GM19099 (cell line): ENCODE results near the gene SOX6.

ENCODE experiments used
- POLR2A ChIP-seq: IDR thresholded peaks from 3 replicates; pipeline ENCODE4 v1.6.1; 2011; ENCODE audit warnings: low read depth; ENCODE audit not compliant: insufficient read length; ENCODE audit errors: extremely low read depth

Gene SOX6

GRCh38 chr11:16338393-16338792 lies 18.0 kb downstream of the SOX6 start:
- no peak for TF ChIP-seq POLR2A

DNA sequence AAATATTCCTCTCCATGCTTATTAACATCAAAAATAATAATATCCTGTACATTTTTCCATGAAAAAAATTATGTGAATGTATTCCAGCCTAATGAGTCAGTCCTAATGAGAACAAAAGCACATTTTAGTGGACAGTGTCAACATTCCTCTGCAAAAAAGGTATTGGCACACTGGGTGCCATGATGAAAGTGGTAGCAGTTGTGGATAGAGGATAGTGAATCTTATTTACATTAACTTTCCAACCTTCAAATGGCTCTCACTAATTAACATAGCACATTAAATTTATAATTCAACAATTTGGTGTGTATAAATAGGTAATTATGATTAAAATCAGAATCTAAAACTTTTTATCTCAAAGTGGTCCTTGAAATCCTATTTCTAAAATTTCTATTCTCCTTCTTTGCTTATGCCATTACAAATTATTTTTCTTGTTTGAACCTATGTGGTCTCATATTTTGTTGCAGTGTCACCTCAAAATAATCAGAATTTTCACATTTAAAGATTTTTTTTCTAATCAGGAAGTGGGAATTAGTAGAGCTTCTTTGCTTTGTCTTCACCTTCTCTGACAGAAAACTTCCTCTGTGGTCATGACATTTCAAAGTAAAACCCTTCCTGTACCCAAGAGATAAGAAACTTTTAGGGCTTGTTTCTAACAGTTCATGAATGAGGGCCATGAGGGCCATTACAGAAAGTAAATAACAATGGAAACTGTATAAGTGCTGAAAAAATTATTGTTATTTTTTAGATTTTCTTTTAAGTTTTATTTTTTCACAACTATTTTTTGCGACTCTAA lies 18.7 kb downstream of the SOX6 start:
- no peak for TF ChIP-seq POLR2A

DNA sequence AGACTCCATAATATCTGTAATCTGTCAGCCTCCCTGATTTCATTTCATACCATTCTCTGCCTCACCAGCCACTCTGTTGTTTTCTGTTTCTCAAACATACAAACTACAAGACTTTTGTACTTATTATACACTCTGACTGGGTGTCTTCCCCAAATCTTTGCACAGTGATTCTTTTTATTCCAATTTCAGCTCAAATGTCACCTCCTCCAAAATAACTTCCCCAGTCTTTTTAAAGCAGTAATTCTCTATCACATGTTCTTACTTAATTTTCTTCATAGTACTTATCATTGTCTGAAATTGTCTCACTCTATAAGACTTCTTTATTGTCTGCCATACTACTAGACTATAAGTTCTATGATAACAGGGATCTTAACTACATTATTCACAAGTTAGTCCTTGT lies 19.6 kb downstream of the SOX6 start:
- TF ChIP-seq POLR2A = no peak

DNA sequence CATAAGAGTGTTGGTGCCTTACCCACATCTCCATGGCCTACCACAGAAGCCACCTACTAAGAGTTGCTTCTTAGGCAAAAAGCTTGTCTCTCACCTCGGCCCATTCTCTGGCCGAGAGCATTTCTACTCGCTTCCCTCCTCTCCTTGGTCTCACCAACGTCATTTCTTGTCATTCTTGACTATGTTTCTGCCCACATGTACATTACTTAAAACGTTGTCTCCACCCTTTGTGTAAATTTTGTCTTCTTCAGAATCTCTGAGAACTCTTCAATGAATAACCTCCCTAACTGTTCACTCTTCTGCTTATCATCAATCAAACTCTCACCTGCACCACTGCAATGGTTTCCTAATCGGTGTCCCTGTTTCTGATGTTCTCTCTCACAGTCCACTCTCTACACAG lies 20.1 kb downstream of the SOX6 start:
- TF ChIP-seq POLR2A = no peak

GRCh38 chr11:16335236-16335962 lies 20.9 kb downstream of the SOX6 start:
- no peak for TF ChIP-seq POLR2A

GRCh38 chr11:16326679-16327297 lies 29.6 kb downstream of the SOX6 start:
- TF ChIP-seq POLR2A = no peak

DNA sequence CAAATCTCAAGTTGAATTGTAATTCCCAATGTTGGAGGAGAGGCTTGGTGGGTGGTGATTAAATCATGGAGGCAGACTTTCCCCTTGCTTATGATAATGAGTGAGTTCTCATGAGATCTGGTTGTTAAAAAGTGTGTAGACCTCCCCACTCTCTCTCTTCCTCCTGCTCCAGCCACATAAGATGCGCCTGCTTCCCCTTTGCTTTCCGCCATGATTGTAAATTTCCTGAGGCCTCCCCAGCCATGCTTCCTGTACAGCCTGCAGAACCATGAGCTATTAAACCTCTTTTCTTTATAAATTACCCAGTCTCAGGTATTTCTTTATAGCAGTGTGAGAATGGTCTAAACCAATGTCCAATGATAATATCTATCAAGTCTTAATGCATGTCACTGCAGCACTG lies 34.2 kb downstream of the SOX6 start:
- no peak for TF ChIP-seq POLR2A

DNA sequence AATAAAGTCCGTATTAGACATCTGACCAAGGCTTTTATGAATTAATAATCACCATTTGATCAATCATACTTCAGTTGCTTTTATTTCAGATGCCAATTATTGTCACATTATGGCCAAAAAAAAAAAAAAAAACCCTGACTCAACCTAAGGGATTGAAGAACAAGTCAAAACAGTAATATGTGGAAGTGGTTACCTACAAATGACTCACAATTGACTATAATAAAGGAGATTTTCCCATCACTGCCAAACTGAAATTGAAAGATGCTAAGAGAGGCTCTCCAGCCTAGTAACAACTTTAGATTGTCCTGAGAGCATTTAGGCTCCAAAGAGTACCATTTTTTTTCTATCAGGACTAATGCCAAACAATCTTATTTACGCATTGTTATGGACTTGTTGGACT lies 35.2 kb downstream of the SOX6 start:
- no peak for TF ChIP-seq POLR2A

DNA sequence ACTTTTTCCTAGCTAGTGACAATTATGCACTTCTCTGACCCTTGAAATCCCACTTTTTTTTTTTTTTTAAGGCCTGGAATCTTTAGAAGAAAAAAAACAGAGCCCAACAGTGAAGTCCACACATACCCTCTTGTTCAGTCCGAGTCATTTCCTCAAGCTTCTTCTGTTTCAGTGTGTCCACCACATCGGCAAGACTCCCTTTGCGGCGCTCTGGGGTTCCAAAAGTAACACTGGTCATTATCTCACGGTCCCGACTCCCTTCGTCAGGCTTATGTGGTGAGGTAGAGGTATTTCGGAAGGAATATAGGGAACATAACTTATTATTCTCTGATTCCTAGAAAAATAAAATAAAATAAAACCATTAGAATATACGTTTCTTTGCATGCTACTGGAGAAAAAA lies 38.0 kb downstream of the SOX6 start:
- TF ChIP-seq POLR2A = no peak

DNA sequence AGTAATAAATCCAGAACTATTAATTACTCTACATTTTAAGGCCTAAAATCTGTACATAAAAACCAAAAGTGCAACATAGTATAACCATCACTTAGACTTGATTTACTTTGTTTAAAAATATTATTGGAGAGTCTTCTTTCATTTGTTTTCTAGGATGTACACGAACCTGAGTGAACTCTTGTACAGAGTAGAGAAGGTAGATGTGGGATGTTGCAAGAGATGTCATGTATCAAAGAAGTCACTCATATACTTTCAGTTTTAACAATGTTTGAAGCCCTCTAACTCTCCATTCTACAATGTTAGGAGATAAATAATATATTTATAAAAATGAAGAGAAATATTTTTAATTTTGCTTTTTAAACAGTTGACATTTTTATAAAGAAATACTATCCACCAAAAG lies 38.6 kb downstream of the SOX6 start:
- TF ChIP-seq POLR2A = no peak

- no peak for TF ChIP-seq POLR2A
Measured at GRCh38 chr11:16313846-16314245, 42.5 kb downstream of the SOX6 start.

- no peak for TF ChIP-seq POLR2A
Measured at GRCh38 chr11:16312233-16312765, 44.0 kb downstream of the SOX6 start.

DNA sequence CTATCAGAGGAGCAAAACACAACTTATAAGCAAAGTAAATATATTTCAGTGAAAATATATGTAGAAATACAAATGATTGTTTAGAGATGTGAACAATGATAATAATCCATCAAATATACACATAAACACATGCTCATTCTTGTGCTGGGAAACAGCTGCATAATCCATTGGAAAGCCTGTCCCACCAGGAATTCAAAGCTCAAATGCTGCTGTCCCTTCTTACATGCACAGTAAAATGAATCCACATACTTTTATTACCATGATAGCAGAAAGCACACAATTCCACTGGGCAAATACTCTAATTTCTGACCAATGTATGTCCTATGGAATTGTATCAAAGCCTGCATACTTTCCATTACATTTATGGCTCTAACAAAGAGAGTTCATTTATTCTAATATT lies 44.5 kb downstream of the SOX6 start:
- TF ChIP-seq POLR2A = no peak

DNA sequence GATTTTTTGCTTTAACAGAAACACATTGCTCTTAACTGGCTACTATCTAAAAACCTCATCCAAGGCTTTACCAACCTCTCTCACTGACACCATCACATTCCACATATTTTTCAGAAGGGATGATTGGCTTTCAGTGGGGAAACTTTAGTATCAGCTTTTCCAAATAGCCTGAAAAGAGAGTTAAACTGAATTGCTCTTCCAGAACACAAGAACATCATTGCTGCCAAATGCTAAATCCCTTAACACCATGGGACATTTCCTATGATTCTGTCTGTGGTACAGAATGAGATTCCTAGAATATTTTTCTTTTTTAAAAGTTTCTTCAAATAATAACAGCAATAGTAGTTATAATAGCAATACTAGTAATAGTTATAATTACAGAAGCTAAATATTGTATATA lies 45.4 kb downstream of the SOX6 start:
- no peak for TF ChIP-seq POLR2A

DNA sequence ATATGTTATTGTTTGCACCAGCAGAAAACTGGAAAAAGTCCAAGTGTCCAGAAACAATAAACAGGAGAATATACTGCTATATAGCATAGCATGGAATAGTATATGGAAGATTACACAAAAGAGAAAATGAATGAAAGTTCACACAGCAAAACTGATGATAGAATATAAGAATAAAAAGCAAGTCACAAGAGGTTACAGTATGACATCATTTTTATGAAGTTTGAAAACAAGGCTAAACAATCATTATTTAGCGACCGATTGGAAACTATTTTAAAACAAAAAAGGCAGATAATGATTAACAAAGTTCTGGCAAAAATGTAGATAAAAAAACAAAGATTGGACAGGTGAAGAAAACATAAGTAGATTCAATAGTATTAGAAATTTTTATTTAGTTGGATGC lies 47.1 kb downstream of the SOX6 start:
- TF ChIP-seq POLR2A = no peak

- no peak for TF ChIP-seq POLR2A
Measured at GRCh38 chr11:16301462-16301861, 54.9 kb downstream of the SOX6 start.
